ENCODE results near the gene ALPK3.

The ALPK3 gene

GRCh38 chr15:84878504-84878903 is 61.3 kb downstream of the ALPK3 start:
- no peak for DNase-seq

- no peak for DNase-seq
Measured at GRCh38 chr15:84879088-84879780, 62.1 kb downstream of the ALPK3 start.

GRCh38 chr15:84880007-84880406 is 62.9 kb downstream of the ALPK3 start:
- DNase-seq = no peak

GRCh38 chr15:84880822-84881519 is 63.8 kb downstream of the ALPK3 start:
- no peak for DNase-seq

GRCh38 chr15:84881520-84881830 is 64.3 kb downstream of the ALPK3 start:
- no peak for DNase-seq

- no peak for DNase-seq
Measured at GRCh38 chr15:84883466-84883865, 66.3 kb downstream of the ALPK3 start.

GRCh38 chr15:84883916-84884781 is 67.0 kb downstream of the ALPK3 start, which contains the start of gene SLC28A1:
Gene SLC28A1, plus strand, starts transcription at chr15:84884662. Its CDS starts 3,099 bp downstream, at chr15:84887761.
- no peak for DNase-seq

- no peak for DNase-seq
Measured at GRCh38 chr15:84885801-84886200, 68.6 kb downstream of the ALPK3 start.

GRCh38 chr15:84886211-84886983 is 69.2 kb downstream of the ALPK3 start:
- DNase-seq = no peak

- DNase-seq = no peak
Measured at GRCh38 chr15:84886984-84887299, 69.8 kb downstream of the ALPK3 start.

GRCh38 chr15:84887938-84888337 is 70.8 kb downstream of the ALPK3 start:
- DNase-seq = no peak

GRCh38 chr15:84888639-84889038 is 71.5 kb downstream of the ALPK3 start:
- DNase-seq = no peak

- DNase-seq = no peak
Measured at GRCh38 chr15:84889313-84889990, 72.3 kb downstream of the ALPK3 start.

GRCh38 chr15:84889991-84890669 is 73.0 kb downstream of the ALPK3 start:
- DNase-seq = no peak

GRCh38 chr15:84890670-84891162 is 73.6 kb downstream of the ALPK3 start:
- no peak for DNase-seq

GRCh38 chr15:84891339-84891738 is 74.2 kb downstream of the ALPK3 start:
- DNase-seq = no peak

GRCh38 chr15:84892786-84893307 is 75.7 kb downstream of the ALPK3 start:
- no peak for DNase-seq

GRCh38 chr15:84893607-84894006 is 76.5 kb downstream of the ALPK3 start:
- no peak for DNase-seq

GRCh38 chr15:84894736-84895425 is 77.7 kb downstream of the ALPK3 start:
- no peak for DNase-seq

GRCh38 chr15:84898761-84899160 is 81.6 kb downstream of the ALPK3 start:
- DNase-seq = no peak

GRCh38 chr15:84899750-84900149 is 82.6 kb downstream of the ALPK3 start:
- no peak for DNase-seq

Measured in SIG-M5 (cell line).